HEK293 (cell line): ENCODE data around the gene IL36B.

Experiments used
- CTCF ChIA-PET: fragments of 350-600 bp; formaldehyde crosslinking; extraction: SDS; loops from one replicate; lab custom pipeline; 2021; ENCODE audit warnings: antibody characterized with exemption; lab: Yijun Ruan, JAX
- POLR2A ChIA-PET: fragments of 300-600 bp; formaldehyde crosslinking; extraction: SDS; loops from one replicate; lab custom pipeline; 2020; ENCODE audit warnings: antibody characterized with exemption, inconsistent platforms; lab: Yijun Ruan, JAX
- H3K27ac ChIP-seq: fragments of 200-500 bp; sonication (Bioruptor generic); 2 replicates; pipeline ENCODE4 v1.5.1; 2014; ENCODE audit warnings: low read depth, low read length, control low read depth, inconsistent platforms; ENCODE audit errors: extremely low read depth
- H3K36me3 ChIP-seq, 2 experiments: fragments of 200-500 bp in 1 of 2; sonication (Bioruptor generic) in 1 of 2; 1 replicate in 1 of 2; 2 replicates in 1 of 2; pipeline ENCODE4 v1.5.1; 2014 to 2017; ENCODE audit warnings: inconsistent platforms in 2 of 2, low read length in 2 of 2; ENCODE audit not compliant: control insufficient read depth in 2 of 2, insufficient read depth in 1 of 2
- H3K4me1 ChIP-seq: fragments of 200-500 bp; sonication (Bioruptor generic); 2 replicates; pipeline ENCODE4 v1.5.1; 2014; ENCODE audit warnings: mild to moderate bottlenecking, low read length, inconsistent platforms; ENCODE audit not compliant: control insufficient read depth, insufficient read depth
- H3K4me3 ChIP-seq: 2 replicates; pipeline ENCODE4 v1.5.1; 2011; ENCODE audit warnings: low read depth, mild to moderate bottlenecking, control low read depth, low read length, moderate library complexity
- H3K9me3 ChIP-seq: fragments of 200-500 bp; sonication (Bioruptor generic); 2 replicates; pipeline ENCODE4 v1.5.1; 2014; ENCODE audit warnings: low read depth, low read length, inconsistent platforms; ENCODE audit not compliant: control insufficient read depth, insufficient read depth
- GLI4 ChIP-seq: fragments of 450-650 bp; formaldehyde crosslinking; IDR thresholded peaks from 2 replicates; pipeline ENCODE4 v1.5.1; 2016; ENCODE audit warnings: missing biosample characterization, missing genetic modification characterization
- HOXC10 ChIP-seq: sonication (generic); formaldehyde crosslinking; IDR thresholded peaks from 2 replicates; pipeline ENCODE4 v1.8.1; 2023; ENCODE audit warnings: mild to moderate bottlenecking, missing genetic modification reagents
- SP2 ChIP-seq: fragments of 450-650 bp; formaldehyde crosslinking; IDR thresholded peaks from 2 replicates; pipeline ENCODE4 v1.5.1; 2016; ENCODE audit warnings: missing biosample characterization, missing genetic modification characterization
- SP3 ChIP-seq: fragments of 450-650 bp; formaldehyde crosslinking; IDR thresholded peaks from 2 replicates; pipeline ENCODE4 v1.5.1; 2016; ENCODE audit warnings: missing biosample characterization, missing genetic modification characterization
- ZBTB8A ChIP-seq: fragments of 450-650 bp; formaldehyde crosslinking; IDR thresholded peaks from 2 replicates; pipeline ENCODE4 v1.5.1; 2016; ENCODE audit warnings: missing biosample characterization, missing genetic modification characterization
- ZFP3 ChIP-seq: fragments of 450-650 bp; formaldehyde crosslinking; IDR thresholded peaks from 2 replicates; pipeline ENCODE4 v1.5.1; 2016; ENCODE audit warnings: low read depth, missing biosample characterization, missing genetic modification characterization
- ZFP37 ChIP-seq: fragments of 450-650 bp; formaldehyde crosslinking; IDR thresholded peaks from 2 replicates; pipeline ENCODE4 v1.5.1; 2016; ENCODE audit warnings: missing biosample characterization, missing genetic modification characterization
- ZNF132 ChIP-seq: fragments of 450-650 bp; formaldehyde crosslinking; IDR thresholded peaks from 2 replicates; pipeline ENCODE4 v1.5.1; 2017; ENCODE audit warnings: missing biosample characterization, missing genetic modification characterization, borderline replicate concordance
- ZNF138 ChIP-seq: fragments of 450-650 bp; formaldehyde crosslinking; IDR thresholded peaks from 2 replicates; pipeline ENCODE4 v1.5.1; 2016; ENCODE audit warnings: missing biosample characterization, missing genetic modification characterization, borderline replicate concordance
- ZNF174 ChIP-seq: fragments of 450-650 bp; formaldehyde crosslinking; IDR thresholded peaks from 2 replicates; pipeline ENCODE4 v1.5.0; 2017; ENCODE audit warnings: missing biosample characterization, mild to moderate bottlenecking, missing genetic modification characterization
- ZNF221 ChIP-seq: fragments of 450-650 bp; formaldehyde crosslinking; IDR thresholded peaks from 2 replicates; pipeline ENCODE4 v1.5.1; 2017; ENCODE audit warnings: missing biosample characterization, missing genetic modification characterization, borderline replicate concordance
- ZNF266 ChIP-seq: fragments of 450-650 bp; formaldehyde crosslinking; IDR thresholded peaks from 2 replicates; pipeline ENCODE4 v1.5.1; 2016; ENCODE audit warnings: missing biosample characterization, missing genetic modification characterization, low read depth
- ZNF341 ChIP-seq: fragments of 450-650 bp; formaldehyde crosslinking; IDR thresholded peaks from 2 replicates; pipeline ENCODE4; 2016; ENCODE audit warnings: low read depth, missing biosample characterization, missing genetic modification characterization
- ZNF433 ChIP-seq: fragments of 450-650 bp; formaldehyde crosslinking; IDR thresholded peaks from 2 replicates; pipeline ENCODE4 v1.5.1; 2016; ENCODE audit warnings: missing biosample characterization, missing genetic modification characterization, low read depth
- ZNF514 ChIP-seq: fragments of 450-650 bp; formaldehyde crosslinking; IDR thresholded peaks from 2 replicates; pipeline ENCODE4 v1.5.1; 2016; ENCODE audit warnings: missing biosample characterization, missing genetic modification characterization
- ZNF654 ChIP-seq: fragments of 450-650 bp; formaldehyde crosslinking; IDR thresholded peaks from 2 replicates; pipeline ENCODE4 v1.5.1; 2016; ENCODE audit warnings: low read depth, missing biosample characterization, missing genetic modification characterization
- ZNF664 ChIP-seq: fragments of 450-650 bp; formaldehyde crosslinking; IDR thresholded peaks from 2 replicates; pipeline ENCODE4 v1.5.1; 2016; ENCODE audit warnings: missing biosample characterization, missing genetic modification characterization
- ZNF707 ChIP-seq: fragments of 450-650 bp; formaldehyde crosslinking; IDR thresholded peaks from 2 replicates; pipeline ENCODE4 v1.5.1; 2016; ENCODE audit warnings: missing biosample characterization, missing genetic modification characterization
- TF ChIP-seq, protein P1 (sequence below): fragments of 450-650 bp; formaldehyde crosslinking; IDR thresholded peaks from 2 replicates; pipeline ENCODE4 v1.5.1; 2016; ENCODE audit warnings: missing biosample characterization, missing genetic modification characterization
- TF ChIP-seq, protein P2 (sequence below): fragments of 450-650 bp; formaldehyde crosslinking; IDR thresholded peaks from 2 replicates; pipeline ENCODE4 v1.5.1; 2016; ENCODE audit warnings: missing biosample characterization, missing genetic modification characterization

Gene IL36B

GRCh38 chr2:113083296-113083695 lies 30.6 kb upstream of the IL36B start:
- POLR2A ChIA-PET, result no interaction called here
- Histone ChIP-seq H3K36me3 (no peaks in the 10 kb centered on the region), H3K27ac (no peak overlapping the region), H3K9me3 (no peaks in the 10 kb centered on the region), H3K4me1 (no peaks in the 10 kb centered on the region), H3K4me3 (no peak overlapping the region)
- TF ChIP-seq ZNF266 (tag by site-specific recombination), result no peak
- TF ChIP-seq, protein P1, sequence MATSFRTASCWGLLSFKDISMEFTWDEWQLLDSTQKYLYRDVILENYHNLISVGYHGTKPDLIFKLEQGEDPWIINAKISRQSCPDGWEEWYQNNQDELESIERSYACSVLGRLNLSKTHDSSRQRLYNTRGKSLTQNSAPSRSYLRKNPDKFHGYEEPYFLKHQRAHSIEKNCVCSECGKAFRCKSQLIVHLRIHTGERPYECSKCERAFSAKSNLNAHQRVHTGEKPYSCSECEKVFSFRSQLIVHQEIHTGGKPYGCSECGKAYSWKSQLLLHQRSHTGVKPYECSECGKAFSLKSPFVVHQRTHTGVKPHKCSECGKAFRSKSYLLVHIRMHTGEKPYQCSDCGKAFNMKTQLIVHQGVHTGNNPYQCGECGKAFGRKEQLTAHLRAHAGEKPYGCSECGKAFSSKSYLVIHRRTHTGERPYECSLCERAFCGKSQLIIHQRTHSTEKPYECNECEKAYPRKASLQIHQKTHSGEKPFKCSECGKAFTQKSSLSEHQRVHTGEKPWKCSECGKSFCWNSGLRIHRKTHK (tag by site-specific recombination), result no peak
- TF ChIP-seq ZFP37 (tag by site-specific recombination), result no peak
- no peak for TF ChIP-seq ZNF174 (tag by site-specific recombination)
- no peak for TF ChIP-seq ZNF221 (tag by site-specific recombination)
- TF ChIP-seq ZNF707 (tag by site-specific recombination), result no peak
- no peak for TF ChIP-seq SP3 (tag by site-specific recombination)
- TF ChIP-seq ZNF138 (tag by site-specific recombination), result no peak
- no peak for TF ChIP-seq ZNF433 (tag by site-specific recombination)
- CTCF ChIA-PET, result interaction anchor here (0.6 to 2.0 kb wide), 8 partner anchors 10 to 307 kb away, joined by 3 to 9 read pairs (median 4); no protein-coding TSS in a partner anchor

DNA sequence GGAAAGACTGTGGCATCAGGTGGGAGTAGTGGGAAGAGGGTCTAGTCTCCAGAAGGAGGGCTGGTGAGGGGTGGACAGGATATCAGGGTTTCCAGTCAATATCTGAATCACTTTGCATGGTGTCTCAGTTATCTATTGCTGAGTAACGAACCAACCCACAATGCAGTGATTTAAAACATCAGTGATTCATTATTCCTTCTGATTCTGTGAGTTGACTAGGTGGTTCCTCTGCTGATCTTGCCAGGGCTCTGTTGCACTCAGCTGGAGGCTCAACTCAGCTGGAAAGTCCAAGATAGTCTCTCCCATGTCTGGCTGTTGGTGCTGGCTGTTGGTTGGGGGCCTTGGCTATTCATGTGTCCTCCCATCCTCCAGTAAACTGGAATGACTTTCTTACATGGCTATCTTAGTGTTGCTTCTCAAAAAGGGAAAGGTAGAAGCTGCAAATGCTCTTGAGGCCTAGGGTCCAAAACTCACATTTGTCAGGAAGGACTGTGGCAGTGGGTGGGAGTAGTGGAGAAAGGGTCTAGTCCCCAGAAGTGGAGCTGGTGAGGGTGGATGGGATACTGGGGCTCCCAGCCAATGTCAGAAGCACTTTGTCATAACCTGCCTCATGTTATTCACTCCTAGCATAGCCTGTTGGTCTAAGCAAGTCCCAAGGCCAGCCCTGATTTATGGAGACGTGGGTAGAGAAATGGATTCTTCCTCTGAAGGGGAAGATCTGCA lies 29.0 kb upstream of the IL36B start:
- no peak overlapping the region for H3K27ac ChIP-seq
- no peaks in the 10 kb centered on the region for H3K9me3 ChIP-seq
- H3K4me3 ChIP-seq, result no peak overlapping the region
- H3K4me1 ChIP-seq, result no peaks in the 10 kb centered on the region
- TF ChIP-seq ZNF341 (tag by site-specific recombination) (no peak), ZNF132 (tag by site-specific recombination) (no peak), ZNF138 (tag by site-specific recombination) (no peak), HOXC10 (CRISPR knock-in tag) (no peak), ZNF514 (tag by site-specific recombination) (no peak), SP2 (no peak)
- TF ChIP-seq, protein P2, sequence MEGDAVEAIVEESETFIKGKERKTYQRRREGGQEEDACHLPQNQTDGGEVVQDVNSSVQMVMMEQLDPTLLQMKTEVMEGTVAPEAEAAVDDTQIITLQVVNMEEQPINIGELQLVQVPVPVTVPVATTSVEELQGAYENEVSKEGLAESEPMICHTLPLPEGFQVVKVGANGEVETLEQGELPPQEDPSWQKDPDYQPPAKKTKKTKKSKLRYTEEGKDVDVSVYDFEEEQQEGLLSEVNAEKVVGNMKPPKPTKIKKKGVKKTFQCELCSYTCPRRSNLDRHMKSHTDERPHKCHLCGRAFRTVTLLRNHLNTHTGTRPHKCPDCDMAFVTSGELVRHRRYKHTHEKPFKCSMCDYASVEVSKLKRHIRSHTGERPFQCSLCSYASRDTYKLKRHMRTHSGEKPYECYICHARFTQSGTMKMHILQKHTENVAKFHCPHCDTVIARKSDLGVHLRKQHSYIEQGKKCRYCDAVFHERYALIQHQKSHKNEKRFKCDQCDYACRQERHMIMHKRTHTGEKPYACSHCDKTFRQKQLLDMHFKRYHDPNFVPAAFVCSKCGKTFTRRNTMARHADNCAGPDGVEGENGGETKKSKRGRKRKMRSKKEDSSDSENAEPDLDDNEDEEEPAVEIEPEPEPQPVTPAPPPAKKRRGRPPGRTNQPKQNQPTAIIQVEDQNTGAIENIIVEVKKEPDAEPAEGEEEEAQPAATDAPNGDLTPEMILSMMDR, result no peak
- ChIA-PET CTCF (interaction anchor here (2.0 to 2.3 kb wide), 2 partner anchors 56 kb away, joined by 9 to 25 read pairs; no protein-coding TSS in a partner anchor), POLR2A (no interaction called here)
- H3K36me3 ChIP-seq, result no peaks in the 10 kb centered on the region

GRCh38 chr2:113080134-113080533 lies 27.5 kb upstream of the IL36B start:
- TF ChIP-seq ZBTB8A (tag by site-specific recombination) (no peak), GLI4 (tag by site-specific recombination) (no peak), ZNF654 (tag by site-specific recombination) (peak; percentile 41), ZNF664 (tag by site-specific recombination) (peak; percentile 74), ZFP3 (tag by site-specific recombination) (no peak)
- ChIA-PET CTCF (interaction anchor here (0.6 to 2.3 kb wide), 41 partner anchors 10 to 311 kb away, joined by 3 to 27 read pairs (median 4); partner anchors contain the start of gene IL1F10), POLR2A (no interaction called here)
- no peaks in the 10 kb centered on the region for H3K36me3 ChIP-seq
- no peak overlapping the region for H3K4me3 ChIP-seq
- H3K4me1 ChIP-seq, result no peaks in the 10 kb centered on the region
- no peaks in the 10 kb centered on the region for H3K9me3 ChIP-seq
- no peak overlapping the region for H3K27ac ChIP-seq
